Ascending aorta (tissue), 2 donors: Measurements from ENCODE around the gene BMS1. TPM values are rescaled to one million over a fixed set of nuclear protein-coding genes. Genes with fewer than 3 reads are reported as not detected.

Experiments
- DNase-seq, 2 donors: peaks; one replicate each; pipeline ENCODE4 v3.0.0-alpha.2; 2019; ENCODE audit warnings: low spot score in 2 of 2
- H3K27ac ChIP-seq, 2 donors: fragments of 200-600 bp; sonication (generic); one replicate each; pipeline ENCODE4 v1.5.1; 2016 to 2017; ENCODE audit warnings: mild to moderate bottlenecking in 1 of 2
- H3K27me3 ChIP-seq: fragments of 200-600 bp; sonication (generic); one replicate; pipeline ENCODE4 v1.5.1; 2017
- H3K36me3 ChIP-seq, 2 donors: fragments of 200-600 bp; sonication (generic); one replicate each; pipeline ENCODE4 v1.5.1; 2016
- H3K4me1 ChIP-seq, 2 donors: fragments of 200-600 bp; sonication (generic); one replicate each; pipeline ENCODE4 v1.5.1; 2016 to 2017; ENCODE audit warnings: mild to moderate bottlenecking in 1 of 2
- H3K4me3 ChIP-seq, 2 donors: fragments of 200-600 bp; sonication (generic); one replicate each; pipeline ENCODE4 v1.5.1; 2016 to 2017; ENCODE audit warnings: mild to moderate bottlenecking in 1 of 2
- H3K9me3 ChIP-seq, 2 donors: fragments of 200-600 bp; sonication (generic); one replicate each; pipeline ENCODE4 v1.5.1; 2016
- CTCF ChIP-seq, 3 experiments: fragments of 200-600 bp in 2 of 3; fragments of 450-650 bp in 1 of 3; sonication (generic) in 2 of 3; IDR thresholded peaks; one replicate each; pipeline ENCODE4 v1.5.1; 2016 to 2019; ENCODE audit warnings: antibody characterized with exemption in 3 of 3, mild to moderate bottlenecking in 1 of 3, moderate library complexity in 1 of 3
- intact Hi-C: fragments of 100-400 bp; cut with DNase I; formaldehyde crosslinking; loops from one replicate; pipeline ENCODE4 v1.15.1; 2023
- total RNA-seq: library from RNA; depleted of rRNA; stranded (reverse); fragments of >200 nt; gene quantifications from one replicate; pipeline ENCODE4 v1.1.0, GENCODE V29; 2016

BMS1 gene
- total RNA-seq, 1 donor from 2014 or later = 6.2 TPM

- DNase-seq = no peak
- H3K9me3 ChIP-seq = no peaks in the 10 kb centered on the region
- no peaks in the 10 kb centered on the region for H3K27me3 ChIP-seq
- peak overlapping the region; percentile 61 to 81 for H3K4me3 ChIP-seq
- H3K27ac ChIP-seq = no peak overlapping the region
- H3K36me3 ChIP-seq = no peaks in the 10 kb centered on the region
- intact Hi-C loops = loop anchor here (10.0 kb wide), 1 partner anchor 121 kb away; the partner anchor contains the start of gene ZNF33B
- TF ChIP-seq CTCF (IDR thresholded peaks at IDR 0.05) = no peak
- peaks cover 0 to 11% of the 10 kb centered on the region in 2 donors for H3K4me1 ChIP-seq
These were observed 27.0 kb upstream of the BMS1 start for GRCh38 chr10:42755556-42756093.

- H3K27me3 ChIP-seq = no peaks in the 10 kb centered on the region
- no peaks in the 10 kb centered on the region for H3K9me3 ChIP-seq
- H3K4me1 ChIP-seq = no peaks in the 10 kb centered on the region
- no peak overlapping the region for H3K27ac ChIP-seq
- no peaks in the 10 kb centered on the region for H3K36me3 ChIP-seq
- no peak for TF ChIP-seq CTCF (IDR thresholded peaks at IDR 0.05)
- H3K4me3 ChIP-seq = no peak overlapping the region
- no peak for DNase-seq
- intact Hi-C loops = no loop called here
These were observed 14.7 kb upstream of the BMS1 start for GRCh38 chr10:42767906-42768305.

- intact Hi-C loops = no loop called here
- TF ChIP-seq CTCF (IDR thresholded peaks at IDR 0.05) = no peak
- H3K4me3 ChIP-seq = no peak overlapping the region
- H3K27me3 ChIP-seq = no peaks in the 10 kb centered on the region
- DNase-seq = no peak
- no peak overlapping the region for H3K27ac ChIP-seq
- no peaks in the 10 kb centered on the region for H3K4me1 ChIP-seq
- no peaks in the 10 kb centered on the region for H3K36me3 ChIP-seq
- H3K9me3 ChIP-seq = no peaks in the 10 kb centered on the region
These were observed 13.9 kb upstream of the BMS1 start for GRCh38 chr10:42768581-42769152.

GRCh38 chr10:42769173-42769572, 13.4 kb upstream of the BMS1 start:
- Histone ChIP-seq H3K27me3 (no peaks in the 10 kb centered on the region), H3K36me3 (no peaks in the 10 kb centered on the region), H3K4me1 (no peaks in the 10 kb centered on the region), H3K4me3 (no peak overlapping the region), H3K9me3 (no peaks in the 10 kb centered on the region), H3K27ac (no peak overlapping the region)
- TF ChIP-seq CTCF (IDR thresholded peaks at IDR 0.05) = no peak
- intact Hi-C loops = no loop called here
- no peak for DNase-seq

GRCh38 chr10:42769673-42770072, 12.9 kb upstream of the BMS1 start:
- H3K9me3 ChIP-seq = no peaks in the 10 kb centered on the region
- no peak overlapping the region for H3K27ac ChIP-seq
- H3K27me3 ChIP-seq = no peaks in the 10 kb centered on the region
- H3K4me3 ChIP-seq = no peak overlapping the region
- intact Hi-C loops = no loop called here
- H3K4me1 ChIP-seq = no peaks in the 10 kb centered on the region
- DNase-seq = no peak
- TF ChIP-seq CTCF (IDR thresholded peaks at IDR 0.05) = no peak
- H3K36me3 ChIP-seq = no peaks in the 10 kb centered on the region
